ENCODE data around the gene CDC34.

DNA sequence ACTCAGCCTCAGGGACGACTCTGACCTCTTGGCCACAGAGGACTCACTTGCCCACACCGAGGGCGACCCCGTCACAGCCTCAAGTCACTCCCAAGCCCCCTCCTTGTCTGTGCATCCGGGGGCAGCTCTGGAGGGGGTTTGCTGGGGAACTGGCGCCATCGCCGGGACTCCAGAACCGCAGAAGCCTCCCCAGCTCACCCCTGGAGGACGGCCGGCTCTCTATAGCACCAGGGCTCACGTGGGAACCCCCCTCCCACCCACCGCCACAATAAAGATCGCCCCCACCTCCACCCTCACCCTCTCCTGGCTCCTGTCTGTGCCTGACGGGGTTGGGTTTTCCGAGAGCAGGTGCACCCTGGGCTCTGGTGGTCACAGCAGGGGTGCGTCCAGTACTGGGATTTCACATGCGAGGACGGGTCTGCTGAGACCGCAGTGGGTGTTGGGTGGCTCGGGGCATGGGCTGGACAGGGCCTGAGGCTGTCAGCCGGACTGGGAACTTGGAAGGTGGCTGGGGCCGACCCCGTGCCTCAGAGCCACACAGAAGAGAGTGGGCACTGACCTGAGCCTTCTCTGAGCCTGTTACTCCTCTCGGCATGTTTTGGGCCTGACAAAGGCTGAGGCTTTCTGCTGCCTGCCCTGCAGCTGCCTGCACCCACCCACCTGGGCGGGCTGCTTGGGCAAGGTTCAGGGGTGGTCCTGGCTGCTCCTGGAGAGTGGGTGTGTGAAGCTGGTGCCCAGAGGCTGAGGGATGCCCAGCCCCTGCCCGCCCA is 51.8 kb downstream of the CDC34 start:
- TF ChIP-seq, protein P1, sequence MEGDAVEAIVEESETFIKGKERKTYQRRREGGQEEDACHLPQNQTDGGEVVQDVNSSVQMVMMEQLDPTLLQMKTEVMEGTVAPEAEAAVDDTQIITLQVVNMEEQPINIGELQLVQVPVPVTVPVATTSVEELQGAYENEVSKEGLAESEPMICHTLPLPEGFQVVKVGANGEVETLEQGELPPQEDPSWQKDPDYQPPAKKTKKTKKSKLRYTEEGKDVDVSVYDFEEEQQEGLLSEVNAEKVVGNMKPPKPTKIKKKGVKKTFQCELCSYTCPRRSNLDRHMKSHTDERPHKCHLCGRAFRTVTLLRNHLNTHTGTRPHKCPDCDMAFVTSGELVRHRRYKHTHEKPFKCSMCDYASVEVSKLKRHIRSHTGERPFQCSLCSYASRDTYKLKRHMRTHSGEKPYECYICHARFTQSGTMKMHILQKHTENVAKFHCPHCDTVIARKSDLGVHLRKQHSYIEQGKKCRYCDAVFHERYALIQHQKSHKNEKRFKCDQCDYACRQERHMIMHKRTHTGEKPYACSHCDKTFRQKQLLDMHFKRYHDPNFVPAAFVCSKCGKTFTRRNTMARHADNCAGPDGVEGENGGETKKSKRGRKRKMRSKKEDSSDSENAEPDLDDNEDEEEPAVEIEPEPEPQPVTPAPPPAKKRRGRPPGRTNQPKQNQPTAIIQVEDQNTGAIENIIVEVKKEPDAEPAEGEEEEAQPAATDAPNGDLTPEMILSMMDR (conservative IDR thresholded peaks at IDR 0.05), result no peak
- no peak for TF ChIP-seq EZH2 (IDR thresholded peaks at IDR 0.05; ENCODE audit: low read depth)
